Renal pelvis (tissue), 4 donors: Measurements from ENCODE around the gene CA10. TPM values are rescaled to one million over a fixed set of nuclear protein-coding genes. Genes with fewer than 3 reads are reported as not detected.

Experiments
- DNase-seq: peaks from one replicate; pipeline ENCODE4 v3.0.0-alpha.2; 2013
- polyA plus RNA-seq, 3 donors: library from polyadenylated mRNA; unstranded; fragments of 120-200 nt; gene quantifications; one replicate each; pipeline ENCODE4 v1.2.1, GENCODE V29; 2013; ENCODE audit not compliant: insufficient read length in 3 of 3

Gene CA10
- polyA plus RNA-seq, 3 donors, result 8.6 to 12.4 (median 12.0) TPM

DNA sequence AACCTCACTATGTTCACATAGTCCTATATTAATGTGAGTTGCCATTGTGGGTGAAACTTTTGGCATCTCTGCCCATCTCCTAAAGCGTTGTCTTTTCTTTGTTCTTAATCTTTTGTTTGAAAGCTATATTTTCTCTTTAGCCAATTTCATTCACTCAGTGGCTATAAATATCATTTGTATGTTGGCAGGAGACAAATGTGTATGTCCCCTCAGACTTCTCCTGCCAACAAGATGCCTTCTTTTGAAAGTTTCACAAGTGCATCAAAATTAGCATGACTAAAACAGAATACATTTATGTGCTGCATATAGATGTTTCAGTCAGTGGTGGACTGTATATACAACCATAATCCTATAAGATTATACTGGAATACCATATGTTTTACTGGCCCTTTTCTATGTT is 109.0 kb downstream of the CA10 start:
- DNase-seq, result no peak

DNA sequence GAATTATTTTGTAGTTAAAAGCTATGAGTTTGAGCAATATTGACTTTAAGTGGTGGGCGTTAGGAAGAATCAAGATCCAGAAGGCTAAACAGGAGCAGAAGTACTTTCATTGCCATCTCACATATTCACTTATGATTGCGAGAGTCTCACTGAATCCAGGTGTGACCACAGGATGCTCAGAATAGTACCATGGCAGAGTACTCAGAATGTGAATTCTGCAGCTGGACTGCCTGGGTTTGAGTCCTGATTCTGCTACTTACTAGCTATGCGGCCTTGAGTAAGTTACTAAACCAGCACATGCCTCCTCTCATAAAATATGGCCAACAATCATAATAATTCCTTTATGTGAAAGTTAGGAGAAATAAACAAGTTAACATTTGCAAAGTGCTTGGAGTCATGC is 109.5 kb downstream of the CA10 start:
- no peak for DNase-seq

DNA sequence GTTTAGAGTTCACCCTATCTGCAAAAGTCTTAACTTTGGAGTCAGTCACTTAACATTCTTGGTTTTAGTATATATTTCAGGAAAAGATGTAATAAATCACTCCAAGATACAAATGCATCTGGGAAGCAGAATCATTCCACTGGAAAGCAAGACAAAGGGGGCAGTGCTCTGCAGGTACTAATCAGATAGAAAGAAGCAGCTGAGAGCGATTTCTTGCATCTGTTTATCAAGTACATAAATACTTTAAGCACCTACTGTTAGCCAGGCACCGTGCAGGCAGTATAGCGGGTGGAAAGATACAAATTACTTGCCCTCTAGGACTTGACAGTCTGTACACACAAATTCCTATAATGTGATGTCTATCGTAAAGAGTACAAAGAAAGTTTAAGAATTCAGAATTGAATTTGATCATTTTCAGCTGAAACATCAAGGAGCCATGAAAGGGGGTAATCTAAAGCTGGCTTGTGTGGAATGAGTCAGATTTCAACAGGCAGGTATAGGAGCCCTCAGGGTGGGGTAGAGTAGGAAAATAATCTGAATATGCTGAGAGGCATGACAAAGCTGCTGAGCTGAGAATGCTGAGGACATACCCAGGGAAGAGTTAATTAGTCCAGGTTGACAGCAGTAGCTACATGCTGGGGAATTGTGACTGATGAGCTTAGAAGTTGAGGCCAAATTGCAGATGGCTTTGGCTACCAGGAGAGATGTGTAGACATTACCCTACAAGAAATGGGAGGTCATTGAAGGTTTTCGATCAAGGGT is 110.2 kb downstream of the CA10 start:
- DNase-seq, result no peak

DNA sequence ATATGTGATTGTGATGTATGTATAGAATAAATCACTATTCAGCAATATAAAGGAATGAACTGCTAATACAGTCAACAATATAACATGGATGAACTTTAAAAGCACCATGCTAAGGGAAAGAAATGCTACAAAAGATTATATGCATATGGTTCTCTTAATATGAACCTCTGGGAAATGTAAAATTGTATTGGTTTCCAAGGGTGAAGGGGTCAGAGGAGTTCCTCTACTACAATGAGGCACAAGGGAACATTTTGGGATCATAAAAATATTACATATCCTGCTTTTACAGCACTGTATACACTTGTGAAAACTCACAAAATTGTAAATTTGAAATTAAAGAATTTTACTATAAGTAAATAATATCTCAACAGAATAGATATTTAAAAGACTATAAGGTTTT is 111.4 kb downstream of the CA10 start:
- no peak for DNase-seq

DNA sequence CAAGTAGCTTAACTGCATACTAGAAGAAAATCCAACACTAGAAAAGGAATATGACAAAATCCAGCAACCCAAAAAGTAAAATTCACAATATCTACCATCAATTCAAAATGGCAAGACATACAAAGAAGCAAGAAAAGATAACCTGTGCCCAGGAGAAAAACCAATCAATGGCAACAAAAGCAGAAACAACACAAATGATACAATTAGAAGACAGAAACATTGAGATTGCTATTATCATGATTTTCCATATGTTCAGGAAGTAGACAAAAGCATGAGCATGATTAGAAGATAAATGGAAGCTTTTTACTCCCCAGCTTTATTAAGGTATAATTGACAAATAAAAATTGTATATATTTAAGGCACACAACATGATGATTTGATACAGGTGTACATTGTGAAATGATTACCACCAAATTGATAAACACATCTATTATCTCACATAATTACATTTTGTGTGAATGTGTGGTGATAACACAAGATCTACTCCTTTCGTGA is 117.3 kb downstream of the CA10 start:
- DNase-seq, result no peak

DNA sequence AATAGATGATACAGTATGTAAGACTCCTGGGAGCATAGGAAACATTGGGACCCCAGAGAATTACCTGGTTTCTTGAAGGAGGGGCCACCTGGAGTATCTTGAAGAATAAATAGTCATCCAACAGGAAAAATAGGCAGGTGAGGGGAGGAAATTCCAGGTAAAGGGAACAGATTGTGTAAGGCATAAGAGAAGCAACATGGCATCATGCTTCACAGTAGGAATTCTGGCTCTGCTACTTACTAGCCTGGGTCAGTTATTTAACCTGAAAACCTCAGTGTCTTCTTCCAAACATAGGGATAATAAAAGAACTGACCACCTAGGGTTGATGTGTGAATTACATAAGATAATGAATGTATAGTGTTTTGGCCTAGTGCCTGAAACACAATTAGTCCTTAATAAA is 122.1 kb downstream of the CA10 start:
- no peak for DNase-seq

DNA sequence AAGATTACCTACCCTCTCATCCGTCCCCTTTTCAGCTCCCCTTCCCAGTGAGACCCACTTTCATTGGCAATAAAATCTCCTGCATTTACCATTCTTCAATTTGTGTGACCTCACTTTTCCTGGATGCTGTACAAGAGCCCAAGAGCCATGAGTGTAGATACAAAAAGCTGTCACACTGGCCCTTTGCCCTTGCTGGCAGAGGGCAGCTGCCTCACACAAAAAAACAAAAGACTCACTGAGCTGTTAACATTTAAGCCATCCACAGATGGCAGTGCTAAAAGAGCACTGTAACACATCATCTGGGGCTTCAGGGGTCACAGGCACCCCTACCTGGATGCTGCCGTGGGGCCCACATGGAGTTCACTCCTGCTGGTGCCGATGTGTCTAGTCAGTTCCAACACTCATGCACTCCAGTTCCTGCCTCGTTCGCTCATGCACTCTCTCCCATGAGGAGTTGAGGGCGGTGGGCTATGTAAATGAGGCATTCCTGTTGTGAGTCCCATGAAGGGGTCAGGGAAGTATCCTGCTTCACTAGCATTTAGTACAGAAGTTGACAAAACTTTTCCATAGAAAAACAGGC is 123.1 kb downstream of the CA10 start:
- no peak for DNase-seq

DNA sequence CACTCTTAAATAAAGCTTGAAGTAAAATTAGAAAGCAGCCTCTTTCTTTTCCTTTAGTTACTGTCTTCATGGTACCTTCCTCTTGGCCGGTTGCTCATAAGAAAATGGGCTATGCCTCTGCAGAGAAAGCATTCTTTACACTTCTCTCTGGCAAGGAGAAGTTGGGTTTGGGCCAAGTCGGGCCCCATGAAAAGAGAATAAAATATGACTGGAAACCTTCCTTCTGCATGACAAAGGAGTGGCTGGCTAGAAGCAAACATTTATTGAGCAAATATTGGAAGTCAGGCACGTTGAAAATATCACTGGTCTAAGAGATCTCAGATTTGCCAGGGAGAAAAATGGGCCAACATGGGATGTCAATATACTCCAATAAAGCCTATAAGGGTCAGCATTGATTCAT is 126.1 kb downstream of the CA10 start:
- DNase-seq, result no peak

DNA sequence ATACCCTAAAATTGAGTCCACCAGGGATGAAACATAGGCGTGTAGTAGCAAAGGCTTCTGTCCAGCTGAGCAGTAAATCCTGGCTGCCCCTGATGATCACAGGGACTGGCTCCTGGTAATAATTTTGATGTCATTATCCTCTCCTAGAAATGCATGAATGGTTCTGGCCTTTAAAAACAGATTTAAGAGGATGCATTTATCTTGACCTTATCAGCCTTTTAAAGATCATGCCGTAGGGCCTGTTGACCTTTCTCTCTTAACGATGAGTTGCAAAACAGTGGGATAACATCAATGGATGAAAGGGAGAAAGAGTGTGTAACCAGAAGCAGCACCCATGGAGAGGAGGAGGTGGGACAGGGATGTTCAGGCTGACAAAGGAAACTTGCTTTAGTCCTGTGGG is 128.5 kb downstream of the CA10 start:
- no peak for DNase-seq

DNA sequence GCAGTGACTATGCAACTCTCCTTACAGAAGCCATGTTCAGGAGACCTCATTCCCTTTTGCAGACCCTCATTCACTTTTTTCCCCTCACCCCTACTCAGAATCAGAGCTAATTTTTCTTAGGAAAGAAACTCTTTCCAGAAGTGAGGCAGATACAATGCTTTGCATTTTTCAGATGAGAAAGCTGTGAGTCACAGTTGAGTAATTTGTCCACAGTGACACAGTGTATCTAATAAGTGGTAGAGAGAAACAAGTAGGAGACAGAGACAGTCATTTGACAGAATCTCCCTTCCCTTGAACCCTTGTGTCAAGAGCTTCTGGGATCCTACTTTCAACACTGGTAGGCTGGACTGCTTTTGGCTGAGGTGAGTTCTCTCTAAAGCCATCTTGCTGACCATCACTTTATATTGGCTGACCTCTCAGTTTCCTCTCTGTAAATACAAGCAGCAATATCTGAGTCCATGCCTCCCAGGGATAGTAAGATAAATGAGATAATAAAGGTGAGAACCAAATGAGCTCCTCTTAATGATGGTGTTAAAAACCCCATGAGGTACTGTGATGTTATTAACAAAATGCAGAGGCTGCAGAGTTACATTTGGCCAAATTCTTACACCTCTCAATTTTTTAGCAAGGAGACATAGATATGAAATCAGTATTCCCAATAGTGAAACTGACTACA is 130.8 kb downstream of the CA10 start:
- DNase-seq, result no peak

DNA sequence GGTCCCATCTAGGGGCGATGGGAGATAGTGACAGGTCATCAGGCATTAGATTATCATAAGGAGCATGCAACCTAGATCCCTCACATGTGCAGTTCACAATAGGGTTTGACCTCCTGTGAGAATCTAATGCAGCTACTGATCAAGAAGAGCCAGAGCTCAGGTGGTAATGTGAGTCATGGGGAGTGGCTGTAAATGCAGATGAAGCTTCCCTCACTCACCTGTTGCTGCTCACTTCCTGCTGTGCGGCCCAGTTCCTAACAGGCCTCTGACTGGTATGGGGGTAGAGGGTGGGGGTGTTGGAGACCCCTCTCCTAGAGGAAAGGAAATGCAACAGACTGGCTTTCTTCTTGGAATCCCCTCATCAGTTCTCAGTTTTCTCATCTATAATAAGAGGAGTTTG is 131.4 kb downstream of the CA10 start:
- DNase-seq, result no peak

DNA sequence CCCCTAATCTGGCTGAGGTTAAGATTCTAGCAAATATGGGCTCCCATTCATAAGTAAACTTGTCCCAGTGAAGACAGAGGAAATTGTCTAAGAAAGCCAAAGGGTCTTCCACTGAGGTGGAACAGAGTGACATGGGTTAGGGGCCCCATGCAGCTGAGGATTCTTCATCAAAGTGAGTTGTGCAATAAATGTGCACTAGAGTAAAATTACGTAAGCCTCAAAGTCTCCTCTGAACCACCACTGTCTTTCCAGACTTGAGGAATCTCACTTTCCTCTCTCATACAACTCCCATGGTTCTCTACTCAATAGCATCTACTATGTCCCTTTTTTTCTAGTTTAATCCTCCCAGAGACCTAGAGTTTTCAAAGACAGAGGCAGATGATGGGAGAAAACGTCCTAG is 132.4 kb downstream of the CA10 start:
- no peak for DNase-seq

DNA sequence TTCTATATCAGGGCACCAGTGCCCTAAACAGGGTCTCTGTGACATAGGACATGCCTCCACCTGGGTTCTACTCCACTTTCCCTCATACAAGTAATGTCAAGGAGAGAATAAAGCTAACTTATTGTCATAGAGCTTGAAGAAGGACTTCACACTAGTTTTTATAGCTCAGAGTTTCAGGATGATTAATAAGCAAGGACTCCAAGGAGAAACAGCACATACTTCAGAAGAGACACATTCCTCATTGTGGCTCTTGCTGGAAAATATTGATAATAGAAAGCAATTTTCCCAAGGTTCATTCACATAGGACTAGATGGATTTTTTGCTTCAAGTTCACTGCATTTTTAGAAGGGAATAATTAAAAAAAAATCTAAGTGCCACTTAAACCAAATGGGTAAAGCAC is 133.3 kb downstream of the CA10 start:
- no peak for DNase-seq

DNA sequence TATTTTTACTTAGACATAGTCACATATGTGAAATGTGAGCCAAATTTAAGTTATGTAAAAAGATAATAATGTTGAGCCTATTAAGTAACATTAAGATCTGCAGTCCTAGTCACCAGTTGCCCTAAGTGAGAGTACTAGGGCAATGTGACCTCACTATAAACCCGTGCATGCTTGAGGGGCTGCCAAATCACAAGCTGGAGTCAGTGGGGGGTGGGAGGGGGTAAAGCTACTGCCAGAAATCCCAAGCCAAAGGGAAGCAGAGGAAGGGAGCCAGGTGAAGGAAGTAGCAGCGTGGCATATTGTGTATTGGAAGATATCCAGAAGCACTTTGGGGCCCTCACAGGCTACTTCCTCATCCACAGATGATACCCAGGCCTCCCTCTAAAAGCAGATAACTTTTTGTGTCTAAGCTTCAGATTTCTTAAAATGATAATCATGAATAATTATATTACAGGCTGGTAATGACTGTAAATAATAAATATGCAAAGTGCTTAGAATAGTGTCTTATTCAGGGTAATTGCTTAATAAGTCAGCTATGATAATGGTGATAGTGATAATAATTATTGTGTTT is 134.1 kb downstream of the CA10 start:
- DNase-seq, result no peak

DNA sequence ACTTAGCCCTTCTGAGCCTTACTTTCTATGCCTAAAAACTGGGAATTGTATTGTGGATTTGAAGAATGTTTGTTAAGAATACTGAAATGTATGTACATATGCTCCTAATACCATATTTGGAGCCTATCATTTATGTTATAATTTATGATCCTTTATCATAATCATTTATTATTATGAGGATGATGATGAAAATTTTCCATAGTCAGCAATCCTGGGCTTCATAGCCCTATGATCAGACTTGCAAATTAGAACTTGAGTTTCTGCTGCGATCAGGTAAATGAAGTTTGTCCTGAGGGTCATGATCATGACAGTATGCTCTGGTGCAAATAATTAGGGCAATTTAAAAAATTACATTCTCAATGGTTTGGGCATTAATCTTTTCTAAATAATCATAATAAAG is 147.4 kb downstream of the CA10 start:
- no peak for DNase-seq

DNA sequence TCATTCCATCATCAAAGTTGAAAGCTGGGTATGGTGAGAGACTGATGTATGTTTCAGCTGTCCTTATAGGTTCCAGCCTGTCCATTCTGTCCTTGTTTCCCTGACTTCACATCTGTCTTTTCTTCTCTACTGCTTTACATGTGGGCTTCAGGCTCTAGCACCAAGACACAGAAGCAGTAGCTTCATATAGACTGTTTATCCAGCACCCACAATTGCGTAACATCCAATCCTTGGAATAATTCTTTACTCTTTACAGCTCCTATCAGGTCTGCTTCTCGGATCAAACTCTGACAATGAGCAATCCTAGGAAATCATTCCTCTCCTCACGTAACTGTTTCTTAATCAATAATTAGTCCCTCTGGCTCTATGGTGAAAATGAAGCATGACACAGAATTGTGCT is 158.9 kb downstream of the CA10 start:
- no peak for DNase-seq

DNA sequence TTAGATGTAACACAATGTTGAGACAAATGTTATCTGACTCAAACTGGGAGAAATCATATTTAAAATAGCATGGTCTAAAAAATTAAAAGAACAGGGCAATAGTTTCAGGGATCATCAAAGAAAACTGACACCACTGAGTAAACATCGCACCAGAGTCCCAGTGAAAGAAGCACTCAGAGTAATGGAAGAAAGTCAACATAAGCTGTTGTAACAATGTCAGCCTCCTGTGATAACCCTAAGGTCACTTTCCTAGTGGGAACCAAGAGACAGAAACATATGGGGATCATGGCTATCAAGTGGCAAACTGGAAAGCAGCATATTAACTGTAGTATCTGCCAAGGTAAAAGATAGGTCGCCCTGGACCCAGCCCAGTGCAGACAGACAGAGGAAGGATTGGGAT is 160.8 kb downstream of the CA10 start:
- DNase-seq, result no peak

DNA sequence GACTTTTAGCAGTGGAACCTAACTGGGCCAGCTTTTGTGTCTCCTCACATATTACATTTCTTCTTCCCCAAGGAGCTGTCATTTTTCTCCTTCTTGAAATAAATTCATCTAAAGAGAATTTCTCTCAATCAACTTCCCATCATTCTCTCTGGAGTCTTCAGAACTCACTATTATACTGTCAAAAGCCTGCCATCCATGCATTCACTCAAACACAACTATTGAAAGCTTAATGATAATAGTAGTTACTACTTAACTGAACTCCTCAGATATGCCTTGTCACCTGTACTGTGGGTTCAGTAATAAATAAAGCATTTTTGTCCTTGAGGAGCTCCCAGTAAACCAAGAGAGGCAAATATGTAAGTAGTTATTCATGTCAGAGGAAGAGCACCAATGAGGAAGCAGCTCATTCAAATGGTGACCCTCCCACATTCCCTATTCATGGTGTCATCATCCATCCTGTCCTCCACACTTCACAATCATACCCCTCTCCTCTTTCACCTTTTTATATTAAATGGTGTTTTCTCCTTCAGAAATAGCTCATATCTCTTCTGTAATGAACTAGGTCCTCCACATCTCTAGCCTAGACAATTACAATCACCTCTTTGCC is 162.6 kb downstream of the CA10 start:
- DNase-seq, result no peak

DNA sequence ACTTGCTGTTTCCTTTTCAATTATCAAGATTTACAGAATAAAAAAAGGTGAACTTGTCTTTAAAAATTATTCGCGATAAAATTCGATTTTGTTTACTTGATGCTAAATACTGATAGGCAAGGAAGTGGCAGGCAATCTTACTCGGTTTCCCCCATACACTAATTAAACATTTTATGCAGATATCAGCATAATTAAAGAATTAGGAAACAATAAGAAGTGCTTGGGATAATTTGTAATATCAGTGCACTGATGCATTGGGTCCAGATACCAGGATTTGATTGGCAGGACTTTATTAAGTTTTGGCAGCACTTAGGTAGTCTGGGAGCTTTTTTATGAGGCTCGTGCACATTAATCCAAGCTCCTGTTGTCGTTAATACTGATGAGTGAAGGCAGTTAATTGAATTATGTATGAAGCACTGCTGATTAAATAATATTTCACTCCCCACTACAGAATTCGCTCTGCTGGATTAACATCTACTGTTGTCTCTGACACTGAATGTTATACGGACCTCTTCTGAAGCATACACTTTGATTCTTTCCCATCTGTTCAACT is 165.6 kb downstream of the CA10 start:
- DNase-seq, result no peak

DNA sequence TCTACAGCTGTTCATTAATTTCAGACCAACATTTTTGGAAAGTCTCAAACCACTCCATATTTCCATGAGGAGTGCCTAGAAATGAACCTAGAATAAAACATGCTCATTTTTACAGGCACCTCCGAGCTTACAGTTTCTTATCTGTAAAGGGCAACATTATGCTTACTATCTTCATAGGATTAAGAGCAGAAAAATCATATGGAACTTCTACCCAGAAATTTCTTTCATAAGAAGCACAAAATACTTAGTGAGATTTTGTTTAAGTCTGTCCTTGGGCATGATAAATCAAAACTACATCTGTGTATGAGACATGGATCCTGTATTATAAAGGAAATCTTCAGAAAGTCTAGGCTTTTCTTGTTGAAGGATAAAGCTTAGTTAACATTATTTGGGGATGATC is 187.4 kb downstream of the CA10 start:
- DNase-seq, result no peak

DNA sequence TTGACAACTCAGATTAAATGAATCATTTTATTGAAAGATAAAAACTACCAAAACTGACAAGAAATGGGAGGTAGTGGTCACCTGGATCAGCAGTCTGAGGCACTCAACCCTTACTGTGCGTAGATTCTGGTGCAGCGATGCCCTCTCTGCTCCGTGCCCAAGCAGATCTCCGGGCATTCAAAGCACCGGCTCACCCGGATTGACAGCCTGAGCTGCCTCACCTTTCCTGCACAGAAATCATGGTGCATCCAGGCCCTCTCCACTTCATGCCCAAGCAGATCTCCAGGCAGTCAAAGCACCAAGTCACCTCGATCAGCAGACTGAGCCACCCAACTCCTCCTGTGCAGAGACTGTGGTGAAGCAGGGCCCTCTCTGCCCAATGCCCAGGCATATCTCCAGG is 196.8 kb downstream of the CA10 start:
- DNase-seq, result no peak

DNA sequence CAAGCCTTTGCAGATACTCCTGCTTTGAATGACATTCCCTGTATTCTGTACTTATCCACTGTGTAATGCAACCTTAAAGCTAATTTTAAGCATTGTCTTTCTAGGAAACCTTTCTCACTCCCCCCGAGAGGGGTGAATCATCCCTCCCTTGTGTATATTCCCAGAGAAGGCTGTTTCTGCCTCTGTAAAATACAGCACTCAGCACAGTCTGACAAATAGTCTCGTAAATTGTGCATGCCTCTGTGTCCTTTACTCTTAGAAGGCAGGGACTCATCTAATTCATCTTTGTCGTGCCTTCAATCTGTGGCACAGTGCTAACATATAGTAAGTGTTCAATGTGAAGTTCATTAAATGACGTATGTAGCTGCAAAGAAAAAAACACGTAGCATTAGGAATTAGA is 200.7 kb downstream of the CA10 start:
- DNase-seq, result no peak
